ENCODE results near the gene C6orf62.

C6orf62 gene

GRCh38 chr6:24655215-24655614 lies 63.7 kb downstream of the C6orf62 start:
- no peak overlapping the region for H3K4me3 ChIP-seq (ENCODE audit: low read depth, low read length)
- no peak for TF ChIP-seq CTCF (conservative IDR thresholded peaks at IDR 0.05; ENCODE audit: low read depth, low read length)
- DNase-seq (ENCODE audit: low read depth), result no peak
